Osteoblast (primary cell): ENCODE measurements around the gene ZDHHC14. TPM values are rescaled to one million over a fixed set of nuclear protein-coding genes. Genes with fewer than 3 reads are reported as not detected.

ENCODE experiments used
- DNase-seq: peaks from one replicate; pipeline ENCODE4 v3.0.0; 2011; ENCODE audit warnings: low spot score, mixed read lengths; ENCODE audit not compliant: insufficient read length; ENCODE audit errors: missing footprints
- H2AFZ ChIP-seq: 2 replicates; pipeline ENCODE4 v1.6.0; 2011; ENCODE audit warnings: mild to moderate bottlenecking, low read length
- H3K27ac ChIP-seq: 2 replicates; pipeline ENCODE4 v1.5.1; 2011; ENCODE audit warnings: mild to moderate bottlenecking, low read depth, low read length, moderate library complexity
- H3K27me3 ChIP-seq: 2 replicates; pipeline ENCODE4 v1.6.0; 2012; ENCODE audit warnings: mild to moderate bottlenecking, control low read depth, inconsistent platforms, low read length, moderate library complexity; ENCODE audit not compliant: insufficient read depth
- H3K36me3 ChIP-seq: 2 replicates; pipeline ENCODE4 v1.5.1; 2011; ENCODE audit warnings: mild to moderate bottlenecking, low read length, control low read depth, moderate library complexity; ENCODE audit not compliant: insufficient read depth
- H3K4me1 ChIP-seq: 2 replicates; pipeline ENCODE4 v1.5.1; 2011; ENCODE audit warnings: mild to moderate bottlenecking, low read length, control low read depth, moderate library complexity; ENCODE audit not compliant: insufficient read depth
- H3K4me2 ChIP-seq: 2 replicates; pipeline ENCODE4 v1.6.0; 2011; ENCODE audit warnings: mild to moderate bottlenecking, low read length; ENCODE audit not compliant: insufficient read depth
- H3K4me3 ChIP-seq: fragments of 200-600 bp; sonication (generic); 3 replicates; pipeline ENCODE4 v1.5.1; 2012; ENCODE audit warnings: mild to moderate bottlenecking, low read length, inconsistent platforms; ENCODE audit not compliant: insufficient read depth
- H3K79me2 ChIP-seq: 2 replicates; pipeline ENCODE4 v1.6.0; 2012; ENCODE audit warnings: mild to moderate bottlenecking, low read length, control low read depth, inconsistent platforms; ENCODE audit not compliant: insufficient read depth
- H3K9me3 ChIP-seq: 2 replicates; pipeline ENCODE4 v1.5.1; 2011; ENCODE audit warnings: low read depth, low read length, control low read depth
- H4K20me1 ChIP-seq: 2 replicates; pipeline ENCODE4 v1.6.0; 2012; ENCODE audit warnings: mild to moderate bottlenecking, low read length, control low read depth; ENCODE audit not compliant: insufficient read depth
- CTCF ChIP-seq: IDR thresholded peaks from 2 replicates; pipeline ENCODE4 v1.5.1; 2011; ENCODE audit warnings: mild to moderate bottlenecking, low read depth, low read length, moderate library complexity; ENCODE audit errors: extremely low read depth
- total RNA-seq: library from RNA; depleted of rRNA; stranded (reverse); fragments of >200 nt; gene quantifications from 2 replicates; pipeline ENCODE4 v1.2.3, GENCODE V29; 2012

ZDHHC14 gene
- total RNA-seq, 1 donor, result 1.4 TPM

DNA sequence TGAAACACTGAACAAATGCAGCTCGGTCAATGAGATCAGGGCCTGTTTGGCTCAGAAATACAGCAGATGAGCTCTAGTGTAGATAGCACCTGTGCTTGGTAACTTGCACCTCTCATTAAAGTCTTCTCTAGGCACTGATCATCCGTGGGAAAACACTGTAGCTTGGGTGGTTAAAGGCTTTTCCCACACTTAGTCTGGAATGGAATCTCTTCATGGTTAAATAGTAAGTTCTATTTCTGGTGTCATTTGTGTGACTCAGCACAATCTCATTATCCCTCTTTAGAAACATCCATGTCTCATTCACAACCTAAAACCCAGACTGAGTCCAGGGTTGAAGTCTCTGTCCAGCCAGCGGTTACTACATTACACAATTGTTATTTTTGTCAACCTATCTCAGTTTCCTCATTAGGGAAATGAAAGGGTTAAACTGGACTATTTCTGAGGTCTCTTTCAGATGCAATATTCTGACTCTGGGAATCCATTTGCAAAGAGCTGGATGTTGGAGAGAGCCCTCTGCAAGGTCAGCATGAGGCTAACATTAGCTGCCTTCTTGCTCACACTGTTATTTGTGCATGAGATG, 125.0 kb downstream of the ZDHHC14 start:
- H3K4me3 ChIP-seq, result no peak overlapping the region
- H2AFZ ChIP-seq, result no peak overlapping the region
- H3K27me3 ChIP-seq, result no peaks in the 10 kb centered on the region
- no peak for TF ChIP-seq CTCF
- no peaks in the 10 kb centered on the region for H4K20me1 ChIP-seq
- H3K36me3 ChIP-seq, result no peaks in the 10 kb centered on the region
- no peak overlapping the region for H3K27ac ChIP-seq
- peaks cover 11% of the 10 kb centered on the region for H3K9me3 ChIP-seq
- no peaks in the 10 kb centered on the region for H3K79me2 ChIP-seq
- no peak overlapping the region for H3K4me2 ChIP-seq
- no peaks in the 10 kb centered on the region for H3K4me1 ChIP-seq
- DNase-seq, result no peak

DNA sequence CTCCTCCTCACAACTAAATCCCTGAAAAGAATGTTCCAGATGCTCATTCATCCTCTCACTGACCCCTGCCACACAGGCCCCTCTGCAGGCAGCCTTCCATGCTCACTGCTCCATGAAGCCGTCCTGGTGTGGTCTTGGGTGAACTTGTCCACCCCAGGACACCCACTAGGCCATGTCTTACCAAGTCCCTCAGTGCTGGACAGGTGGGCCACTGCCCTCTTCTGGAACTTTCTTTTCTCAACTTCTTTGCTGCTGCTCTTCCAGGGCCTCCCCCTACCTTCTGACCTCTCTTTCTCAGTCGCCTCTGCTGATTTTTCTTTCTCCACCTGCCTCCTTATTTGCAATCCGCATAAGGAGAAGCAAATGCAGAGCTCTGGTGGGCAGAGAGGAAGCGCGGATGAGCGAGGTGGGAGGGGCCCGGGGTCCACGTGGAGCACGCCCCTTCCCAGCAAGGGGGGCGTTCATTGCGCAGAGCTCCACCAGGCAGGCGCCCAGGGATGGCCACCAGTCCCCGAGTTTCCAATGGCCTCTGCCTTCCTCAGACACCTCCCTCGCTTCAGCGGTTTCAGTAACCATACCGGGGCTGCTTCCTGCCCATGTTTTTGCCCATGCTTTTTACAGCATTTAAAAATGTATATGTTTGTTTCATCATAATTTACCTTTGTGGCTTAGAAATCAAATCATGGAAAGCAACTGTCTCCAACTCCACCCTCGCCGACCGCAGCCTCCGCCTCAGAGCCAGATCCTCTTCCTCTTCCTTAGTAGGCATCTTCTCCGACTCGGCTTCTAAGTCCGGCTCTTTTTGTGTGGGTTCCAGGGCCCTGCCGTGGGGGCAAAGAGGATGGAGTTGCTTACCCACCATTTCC, 129.6 kb downstream of the ZDHHC14 start:
- Histone ChIP-seq H2AFZ (no peak overlapping the region), H3K36me3 (no peaks in the 10 kb centered on the region)

DNA sequence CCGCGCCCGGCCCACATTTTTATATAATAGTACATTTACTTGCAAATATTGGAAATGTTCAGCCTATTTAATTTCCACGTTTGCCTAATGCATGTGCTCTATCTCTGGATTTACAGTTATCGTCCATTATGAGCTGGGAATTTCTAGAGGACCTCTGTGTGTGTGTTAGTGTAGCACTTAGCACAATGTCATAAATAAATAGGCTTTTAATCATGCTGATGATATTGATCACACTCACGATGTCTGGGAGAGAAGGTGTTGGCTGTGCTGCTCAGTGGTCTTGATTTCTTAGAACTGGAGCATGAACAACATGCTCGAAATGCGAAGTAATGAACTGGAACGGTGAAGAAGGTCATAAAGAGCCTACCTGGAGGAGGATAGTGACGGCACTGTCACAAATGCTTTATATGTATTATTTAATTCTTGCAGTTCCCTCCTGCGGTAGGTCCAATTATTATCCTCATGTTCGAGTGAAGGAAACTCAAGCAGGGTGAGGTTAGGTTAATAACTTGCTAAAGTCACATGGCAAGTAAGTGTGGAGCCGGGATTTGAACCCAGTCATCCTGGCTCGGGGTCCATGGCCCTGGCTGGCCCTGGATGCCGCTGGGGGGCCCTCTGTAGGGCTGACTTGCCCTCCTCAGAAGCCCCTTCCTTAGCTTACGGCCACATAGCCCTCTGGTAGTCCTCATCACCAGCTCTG, 130.8 kb downstream of the ZDHHC14 start:
- H4K20me1 ChIP-seq, result no peaks in the 10 kb centered on the region
- TF ChIP-seq CTCF, result no peak
- no peak overlapping the region for H3K27ac ChIP-seq
- H3K79me2 ChIP-seq, result no peaks in the 10 kb centered on the region
- no peak overlapping the region for H3K4me2 ChIP-seq
- H3K4me1 ChIP-seq, result peaks cover 4% of the 10 kb centered on the region
- H3K4me3 ChIP-seq, result no peak overlapping the region
- no peaks in the 10 kb centered on the region for H3K9me3 ChIP-seq
- H3K27me3 ChIP-seq, result no peaks in the 10 kb centered on the region
- H2AFZ ChIP-seq, result no peak overlapping the region
- H3K36me3 ChIP-seq, result no peaks in the 10 kb centered on the region
- no peak for DNase-seq

More for the DNA sequence above, 129.6 kb downstream of the ZDHHC14 start:
- Histone ChIP-seq H3K9me3 (peaks cover 8% of the 10 kb centered on the region), H3K4me3 (no peak overlapping the region), H3K4me1 (peaks cover 4% of the 10 kb centered on the region), H3K27ac (no peak overlapping the region), H3K4me2 (no peak overlapping the region), H3K27me3 (no peaks in the 10 kb centered on the region), H3K79me2 (no peaks in the 10 kb centered on the region), H4K20me1 (no peaks in the 10 kb centered on the region)
- DNase-seq, result no peak
- TF ChIP-seq CTCF, result no peak

GRCh38 chr6:157512382-157512682, 131.3 kb downstream of the ZDHHC14 start:
- H3K27me3 ChIP-seq, result no peaks in the 10 kb centered on the region
- peaks cover 4% of the 10 kb centered on the region for H3K4me1 ChIP-seq
- H3K4me3 ChIP-seq, result no peak overlapping the region
- TF ChIP-seq CTCF, result no peak
- no peak overlapping the region for H3K4me2 ChIP-seq
- no peaks in the 10 kb centered on the region for H3K9me3 ChIP-seq
- no peak overlapping the region for H2AFZ ChIP-seq
- H3K27ac ChIP-seq, result no peak overlapping the region
- no peaks in the 10 kb centered on the region for H4K20me1 ChIP-seq
- no peaks in the 10 kb centered on the region for H3K36me3 ChIP-seq
- H3K79me2 ChIP-seq, result no peaks in the 10 kb centered on the region
- no peak for DNase-seq
